ENCODE results near the gene CD82.
A peak's percentile ranks its signal among the peaks of the same experiment; 100 is the strongest.
"Not testable (repeated sequence)": the region's sequence is repeated elsewhere in the genome, so short reads cannot be mapped to it uniquely, and the experiment has no call there.

CD82 gene

GRCh38 chr11:44535191-44535980, 30.1 kb upstream of the CD82 start:
- DNase-seq: no peak

DNA sequence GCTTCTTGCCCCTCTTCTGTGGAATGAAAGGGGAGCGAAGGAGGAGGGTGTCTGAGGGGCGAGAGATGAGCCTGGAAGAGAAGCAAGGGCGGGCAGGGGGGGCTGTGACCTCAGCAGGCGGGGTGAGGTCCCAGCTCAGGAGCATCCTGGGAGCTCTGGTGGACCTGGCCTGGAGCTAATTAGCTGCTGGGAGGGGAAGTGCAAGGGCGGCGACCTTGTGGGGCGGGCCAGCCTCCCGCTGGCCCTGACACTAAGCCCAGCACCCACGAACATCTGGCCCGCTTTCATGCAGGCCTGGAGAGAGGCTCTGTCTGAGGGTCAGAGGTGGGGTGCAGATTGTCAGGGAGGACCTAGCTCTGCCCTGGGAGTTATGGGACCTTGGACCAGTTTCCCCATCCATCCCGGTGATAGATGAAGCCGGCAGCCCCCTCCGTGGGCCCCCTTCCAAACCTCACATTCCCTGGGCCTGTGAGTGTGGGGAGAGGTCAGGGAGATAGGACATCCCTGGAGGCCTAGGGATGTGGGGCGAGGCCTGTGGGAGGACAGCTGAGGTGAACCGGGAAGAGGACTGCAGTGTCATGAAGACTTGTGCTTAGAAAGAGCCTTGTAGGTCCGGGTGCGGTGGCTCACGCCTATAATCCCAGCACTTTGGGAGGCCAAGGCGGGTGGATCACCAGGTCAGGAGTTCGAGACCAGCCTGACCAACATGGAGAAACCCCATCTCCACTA, 28.5 kb upstream of the CD82 start:
- DNase-seq: no peak

GRCh38 chr11:44537679-44538078, 27.8 kb upstream of the CD82 start:
- no peak for DNase-seq

DNA sequence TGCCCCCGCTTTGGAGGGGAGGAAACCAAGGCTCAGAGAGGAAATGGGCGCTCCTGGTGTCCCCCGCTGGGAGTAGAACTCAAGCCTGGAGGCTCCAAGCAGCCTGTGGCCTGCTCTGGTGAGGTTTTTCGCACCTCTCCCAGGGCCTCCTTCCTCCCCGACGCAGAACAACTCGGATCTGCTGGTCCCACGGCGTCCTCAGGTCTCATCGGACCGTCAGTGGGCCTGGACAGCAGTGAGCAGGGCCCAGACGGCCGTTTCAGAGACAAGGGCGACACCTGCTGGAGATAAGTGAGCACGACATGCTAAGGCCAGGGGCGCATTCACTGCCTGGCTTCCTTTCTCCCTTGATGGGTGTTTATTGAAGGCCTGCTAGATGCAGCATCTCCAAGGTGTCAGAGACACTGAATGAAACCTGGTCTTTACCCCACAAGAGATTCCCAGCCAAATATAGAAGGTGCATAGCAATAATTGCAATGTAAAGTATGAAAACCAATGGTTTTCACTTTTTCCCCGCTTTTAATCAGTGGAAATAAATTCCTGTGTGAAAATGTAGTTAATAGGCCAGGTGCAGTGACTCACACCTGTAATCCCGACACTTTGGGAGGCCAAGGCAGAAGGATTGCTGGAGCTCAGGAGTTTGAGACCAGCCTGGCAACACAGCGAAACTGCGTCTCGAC, 26.9 kb upstream of the CD82 start:
- peak; percentile 61 for DNase-seq

GRCh38 chr11:44539971-44540370, 25.5 kb upstream of the CD82 start:
- no peak for DNase-seq

DNA sequence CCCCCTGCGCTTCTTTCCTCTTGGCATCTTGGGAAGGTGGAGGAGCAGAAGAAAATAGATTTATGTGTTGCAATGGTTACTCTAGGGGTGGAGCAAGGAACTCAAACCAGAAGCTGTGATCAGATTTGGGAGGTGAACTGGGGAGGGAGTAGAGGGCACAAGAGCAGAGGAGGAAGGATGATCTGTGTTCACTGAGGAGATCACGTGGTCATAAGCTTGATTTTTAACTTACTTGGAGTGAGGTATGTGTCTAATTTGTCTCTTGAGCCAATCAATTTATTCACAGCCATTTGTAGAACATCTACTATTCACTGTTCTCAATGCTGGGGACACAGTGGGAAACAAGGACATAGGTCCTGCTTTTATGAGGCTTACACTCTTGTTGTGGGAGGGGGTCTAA, 24.8 kb upstream of the CD82 start:
- DNase-seq: no peak

DNA sequence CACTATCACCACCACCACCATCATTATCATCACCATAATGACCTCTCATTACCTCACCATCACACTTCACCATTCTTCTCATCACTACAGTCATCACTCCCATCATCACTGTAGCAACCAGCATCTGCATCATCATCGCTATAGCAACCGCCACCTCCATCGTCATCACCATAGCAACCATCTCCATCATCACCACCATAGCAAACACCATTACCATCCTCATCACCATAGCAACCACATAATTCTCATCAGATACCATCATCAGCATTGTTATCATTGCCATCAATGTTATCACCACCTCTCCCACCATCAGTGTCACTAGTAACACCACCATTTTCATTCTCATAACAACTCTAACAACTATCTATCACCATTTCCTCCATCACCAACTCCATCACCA, 23.1 kb upstream of the CD82 start:
- no peak for DNase-seq

- DNase-seq: not testable (repeated sequence)
These were observed 18.5 kb upstream of the CD82 start for GRCh38 chr11:44546984-44547383.

DNA sequence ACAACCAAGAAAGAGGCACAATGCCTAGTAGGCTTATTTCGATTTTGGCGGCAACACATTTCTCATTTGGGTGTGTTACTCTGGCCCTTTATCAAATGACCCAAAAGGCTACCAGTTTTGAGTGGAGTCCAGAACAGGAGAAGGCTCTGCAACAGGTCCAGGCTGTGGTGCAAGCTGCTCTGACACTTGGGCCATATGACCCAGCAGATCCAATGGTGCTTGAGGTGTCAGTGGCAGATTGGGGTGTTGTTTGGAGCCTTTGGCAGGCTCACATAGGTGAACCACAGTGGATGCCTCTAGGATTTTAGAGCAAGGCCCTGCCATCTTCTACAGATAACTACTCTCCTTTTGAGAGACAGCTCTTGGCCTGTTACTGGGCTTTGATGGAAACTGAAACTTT, 17.9 kb upstream of the CD82 start:
- DNase-seq: not testable (repeated sequence)

DNA sequence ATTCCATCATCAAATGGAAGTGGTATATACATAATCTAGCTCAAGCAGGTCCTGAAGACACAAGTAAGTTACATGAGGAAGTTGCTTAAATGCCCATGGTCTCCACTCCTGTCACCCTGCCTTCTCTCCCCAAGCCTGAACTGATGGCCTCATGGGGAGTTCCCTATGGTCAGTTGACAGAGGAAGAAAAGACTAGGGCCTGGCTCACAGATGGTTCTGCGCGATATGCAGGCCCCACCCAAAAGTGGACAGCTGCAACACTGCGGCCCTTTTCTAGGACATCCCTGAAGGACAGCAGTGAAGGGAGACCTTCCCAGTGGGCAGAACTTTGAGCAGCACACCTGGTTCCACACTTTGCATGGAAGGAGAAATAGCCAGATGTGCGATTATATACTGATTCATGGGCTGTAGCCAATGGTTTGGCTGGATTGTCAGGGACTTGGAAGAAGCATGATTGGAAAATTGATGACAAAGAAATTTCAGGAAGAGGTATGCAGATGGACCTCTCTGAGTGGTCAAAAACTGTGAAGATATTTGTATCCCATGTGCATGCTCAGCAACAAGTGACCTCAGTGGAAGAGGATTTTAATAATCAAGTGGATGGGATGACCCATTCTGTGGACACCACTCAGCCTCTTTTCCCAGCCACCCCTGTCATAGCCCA, 17.3 kb upstream of the CD82 start:
- DNase-seq: no peak

- not testable (repeated sequence) for DNase-seq
These were observed 16.3 kb upstream of the CD82 start for GRCh38 chr11:44548961-44549749.

DNA sequence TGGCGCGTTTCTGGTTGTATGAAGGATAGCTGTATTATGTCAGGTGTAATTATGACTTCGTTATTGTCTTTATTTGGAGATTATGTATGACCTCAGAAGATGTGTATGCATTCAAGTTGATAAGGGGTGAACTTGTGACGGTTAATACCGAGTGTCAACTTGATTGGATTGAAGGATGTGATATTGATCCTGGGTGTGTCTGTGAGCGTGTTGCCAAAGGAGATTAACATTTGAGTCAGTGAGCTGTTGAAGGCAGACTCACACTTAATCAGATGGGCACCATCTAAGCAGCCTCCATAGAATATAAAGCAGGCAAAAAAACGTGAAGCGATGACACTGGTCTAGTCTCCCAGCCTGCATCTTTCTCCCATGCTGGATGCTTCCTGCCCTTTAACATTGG, 15.3 kb upstream of the CD82 start:
- DNase-seq: no peak

GRCh38 chr11:44551456-44552139, 13.9 kb upstream of the CD82 start:
- no peak for DNase-seq

DNA sequence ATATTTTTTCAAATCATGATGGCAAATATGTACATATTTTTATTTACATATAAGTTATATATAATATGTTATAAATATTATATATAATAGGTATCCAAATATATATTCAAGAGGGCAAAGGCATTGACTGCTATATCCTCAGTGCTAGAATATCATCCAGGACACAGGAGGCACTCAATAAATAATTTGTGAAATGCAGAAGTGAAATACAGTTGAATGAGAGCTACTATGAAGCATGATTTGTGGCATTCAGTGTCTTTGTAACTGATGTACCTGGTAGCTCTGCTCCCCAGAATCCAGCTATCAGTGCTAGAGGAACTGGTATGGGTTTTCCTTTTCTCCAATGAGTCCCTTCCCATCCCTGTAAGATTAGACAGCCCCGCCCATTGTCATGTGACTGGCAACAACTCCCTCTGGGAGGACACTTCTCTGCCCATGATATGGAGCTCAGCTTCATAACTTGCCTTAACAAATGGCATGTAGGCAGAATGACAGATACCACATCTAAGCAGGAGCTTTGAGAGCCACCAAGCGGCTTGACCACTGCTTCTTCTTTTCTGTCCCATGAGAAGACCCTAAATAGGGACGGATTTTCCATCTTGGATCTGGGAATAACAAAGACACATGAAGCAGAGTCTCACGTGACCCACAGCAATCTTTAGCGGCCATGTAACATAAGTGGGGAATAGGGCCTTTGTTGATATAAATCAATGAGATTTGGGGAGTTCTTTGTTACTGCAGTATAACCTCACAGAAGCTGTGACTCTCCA, 10.2 kb upstream of the CD82 start:
- DNase-seq: no peak

DNA sequence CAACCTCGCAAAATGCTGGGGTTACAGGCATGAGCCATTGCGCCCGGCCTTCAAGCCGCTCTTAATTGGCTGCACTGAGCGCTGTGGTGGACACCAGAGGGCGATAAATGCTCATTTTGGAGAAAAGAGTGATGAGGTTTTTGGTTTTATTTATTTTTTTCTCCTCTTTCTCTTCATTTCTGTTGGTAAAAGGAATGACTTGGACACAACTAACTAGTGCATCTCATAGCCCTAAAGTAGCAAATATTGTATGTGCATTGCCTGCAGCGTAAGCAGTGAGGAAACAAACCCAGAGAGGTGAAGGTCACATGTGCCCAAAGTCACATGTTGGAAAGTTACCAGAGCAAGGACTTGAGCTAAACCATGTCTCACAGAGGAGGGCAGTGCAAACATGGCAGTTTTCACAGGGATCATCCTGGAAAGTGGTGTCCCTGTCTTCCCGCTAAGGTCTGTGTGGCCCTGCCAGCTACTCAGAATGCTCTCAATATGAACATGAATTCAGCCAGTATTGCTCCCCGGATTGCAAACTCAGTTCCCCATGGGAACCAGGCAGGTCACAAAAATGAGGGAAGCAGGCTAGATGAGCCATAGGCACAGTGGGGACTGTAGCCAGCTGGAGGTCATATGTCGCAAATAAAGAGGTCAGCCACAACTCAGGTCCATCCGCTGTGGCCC, 8.6 kb upstream of the CD82 start:
- DNase-seq: peak; percentile 62

GRCh38 chr11:44557464-44557863, 8.0 kb upstream of the CD82 start:
- DNase-seq: no peak

DNA sequence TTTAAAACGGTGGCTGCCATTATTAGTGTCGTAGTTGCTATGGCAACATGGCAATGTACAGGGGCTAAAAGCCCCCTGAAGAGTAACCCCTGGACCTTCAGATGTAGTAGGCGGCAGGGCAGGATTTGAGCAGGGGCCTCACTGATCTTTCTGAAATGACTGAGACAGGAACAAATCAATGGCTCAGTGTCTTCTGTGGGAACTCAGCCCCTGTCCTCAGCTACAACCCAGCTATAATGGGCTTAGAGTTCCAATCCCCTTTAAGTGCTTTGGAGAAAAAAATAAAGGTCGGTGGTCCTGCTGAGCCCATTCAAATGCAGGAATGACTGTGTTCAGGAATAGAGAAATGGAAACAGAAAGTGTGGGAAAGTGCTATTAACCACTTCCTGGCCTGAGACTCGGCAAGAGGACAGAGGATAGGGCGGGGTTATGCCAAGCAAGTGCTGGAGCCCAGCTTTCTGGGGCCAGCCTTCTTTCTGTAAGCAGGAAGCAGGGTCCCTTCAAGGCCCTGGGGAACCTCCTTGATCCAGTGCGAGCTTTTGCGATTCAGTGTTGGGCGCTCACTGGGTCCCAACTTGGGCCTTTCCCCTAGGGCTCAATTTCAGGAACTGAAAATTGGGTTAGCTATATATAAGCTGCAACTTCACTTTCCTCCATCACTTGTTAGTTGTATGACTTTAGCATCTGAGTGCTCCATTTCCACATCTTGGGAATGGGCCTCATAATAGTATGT, 6.1 kb upstream of the CD82 start:
- no peak for DNase-seq

GRCh38 chr11:44559940-44560300, 5.5 kb upstream of the CD82 start:
- not testable (repeated sequence) for DNase-seq

- no peak for DNase-seq
These were observed 4.1 kb upstream of the CD82 start for GRCh38 chr11:44561275-44561805.
